HG02870 (cell line): Measurements from ENCODE around the gene GNA12.
"Not testable (repeated sequence)": the region's sequence is repeated elsewhere in the genome, so short reads cannot be mapped to it uniquely, and the experiment has no call there.

ENCODE experiments used
- ATAC-seq: cut with Tn5 transposase; IDR thresholded peaks from one replicate; pipeline ENCODE4 v1.9.1; 2021; ENCODE audit warnings: mild to moderate bottlenecking, moderate library complexity; ENCODE audit not compliant: unreplicated experiment

Gene GNA12

GRCh38 chr7:2681929-2682799 lies 161.9 kb downstream of the GNA12 start:
- ATAC-seq: no peak

GRCh38 chr7:2680792-2681490 lies 163.2 kb downstream of the GNA12 start:
- no peak for ATAC-seq

- ATAC-seq: no peak
These were observed 163.9 kb downstream of the GNA12 start for GRCh38 chr7:2680256-2680655.

- ATAC-seq: not testable (repeated sequence)
These were observed 164.7 kb downstream of the GNA12 start for GRCh38 chr7:2679135-2680127.

- not testable (repeated sequence) for ATAC-seq
These were observed 165.7 kb downstream of the GNA12 start for GRCh38 chr7:2678454-2678853.
